ENCODE results near the gene ZNF790. TPM values are rescaled to one million over a fixed set of nuclear protein-coding genes. Genes with fewer than 3 reads are reported as not detected.

The ZNF790 gene
- 11.6 TPM for total RNA-seq

GRCh38 chr19:36837906-36838783 lies at the start of gene ZNF790:
ZNF790 (minus strand) TSS chr19:36838387; CDS start chr19:36825619, 12,768 bp downstream.

GRCh38 chr19:36850559-36851442 lies 12.6 kb upstream of the ZNF790 start, which contains the start of gene ZNF345:
ZNF345 (plus strand) TSS chr19:36850876; CDS start chr19:36876831, 25,955 bp downstream.

GRCh38 chr19:36772311-36773222 lies 65.6 kb downstream of the ZNF790 start, which contains the start of gene ZNF850:
ZNF850 (minus strand) TSS chr19:36772807; CDS start chr19:36762606, 10,201 bp downstream.

Small RNA genes within 50 kb of the gene (small RNA-seq; reads per million reads assigned to genes)
- not detected for gene RF00019 (ENCODE audit: low replicate concordance)

Other genes with a start within 250 kb of the ZNF790 start
- gene ZNF382, start 233.1 kb downstream of the ZNF790 start, total RNA-seq: 14.8 TPM
- 7.4 TPM for gene ZNF461, start 171.6 kb downstream of the ZNF790 start, total RNA-seq
- 13.2 TPM for gene ZNF567, start 150.8 kb downstream of the ZNF790 start, total RNA-seq
- 8.2 TPM for gene ZNF850, start 65.6 kb downstream of the ZNF790 start, total RNA-seq
- 14.0 TPM for gene ZNF345, start 12.5 kb upstream of the ZNF790 start, total RNA-seq
- 3.3 TPM for gene ZNF829, start 77.9 kb upstream of the ZNF790 start, total RNA-seq
- 23.5 TPM for gene ZNF568, start 77.9 kb upstream of the ZNF790 start, total RNA-seq
- gene ZNF420, start 240.0 kb upstream of the ZNF790 start, total RNA-seq: 16.2 TPM